GM18868 (cell line): ENCODE results near the gene MRTFA.
A peak's percentile ranks its signal among the peaks of the same experiment; 100 is the strongest.

Experiments
- ATAC-seq: cut with Tn5 transposase; IDR thresholded peaks from one replicate; pipeline ENCODE4 v1.9.1; 2021; ENCODE audit warnings: mild to moderate bottlenecking, moderate library complexity; ENCODE audit not compliant: unreplicated experiment

The MRTFA gene

GRCh38 chr22:40473703-40474102, 162.8 kb downstream of the MRTFA start:
- ATAC-seq: no peak

- ATAC-seq: no peak
Measured at GRCh38 chr22:40472579-40472978, 163.9 kb downstream of the MRTFA start.

DNA sequence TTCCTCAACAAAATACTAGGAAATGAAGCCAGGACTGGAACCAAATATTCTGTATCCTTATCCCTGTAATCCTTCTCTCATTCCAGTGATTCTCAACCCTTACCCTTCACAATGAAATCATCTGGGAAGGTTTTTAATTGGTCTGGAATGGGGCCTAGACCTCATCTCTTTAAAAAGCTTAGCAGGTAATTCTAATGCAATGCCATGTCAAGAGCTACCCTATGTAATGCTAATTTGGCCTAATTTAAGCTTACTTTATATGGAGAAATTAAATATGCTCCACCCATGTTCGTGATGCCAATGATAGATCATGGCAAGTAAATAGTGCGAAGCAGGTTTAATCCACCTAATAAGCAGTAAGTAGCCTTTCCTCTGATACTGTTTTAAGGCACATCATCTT, 164.5 kb downstream of the MRTFA start:
- no peak for ATAC-seq

GRCh38 chr22:40469181-40469580, 167.3 kb downstream of the MRTFA start:
- no peak for ATAC-seq

DNA sequence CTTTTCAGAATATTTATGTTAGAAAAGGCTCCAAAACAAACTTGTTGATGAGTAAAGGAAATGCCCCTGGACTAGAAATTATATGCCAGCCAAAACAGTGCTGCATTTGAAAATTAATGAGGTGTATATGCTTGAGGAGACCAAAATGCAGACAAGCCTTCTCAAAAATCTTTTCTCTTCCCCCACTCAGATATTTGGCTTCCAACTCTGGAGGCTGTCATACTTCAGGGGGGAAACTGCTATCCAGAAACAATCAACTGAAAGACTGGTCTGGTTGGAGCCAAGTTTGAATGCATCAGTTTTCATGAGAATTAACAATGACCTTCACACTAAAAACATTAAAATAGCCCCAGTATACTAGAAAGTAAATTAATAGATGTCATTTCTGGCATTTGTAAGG, 167.9 kb downstream of the MRTFA start:
- ATAC-seq: no peak

- ATAC-seq: no peak
Measured at GRCh38 chr22:40466976-40467375, 169.5 kb downstream of the MRTFA start.

DNA sequence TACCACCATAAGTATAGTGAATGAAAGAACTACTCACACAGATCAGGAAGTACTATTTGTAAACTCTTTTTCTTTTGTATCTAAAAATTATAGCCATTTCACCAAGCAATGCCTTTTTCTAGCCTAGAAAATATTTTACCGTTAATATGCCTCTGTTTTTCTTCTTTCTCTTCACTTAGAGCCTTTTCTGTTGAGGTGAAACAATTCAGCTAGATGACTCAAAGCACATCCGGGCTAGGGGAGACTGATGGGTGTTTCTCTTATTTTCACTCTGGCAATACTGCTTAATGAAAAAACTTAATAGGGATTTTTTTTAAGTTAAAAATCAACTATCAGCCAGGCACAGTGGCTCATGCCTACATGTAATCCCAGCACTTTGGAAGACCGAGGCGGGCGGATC, 172.8 kb downstream of the MRTFA start:
- ATAC-seq: no peak

GRCh38 chr22:40463017-40463631, 173.4 kb downstream of the MRTFA start:
- ATAC-seq: peak; percentile 53

GRCh38 chr22:40462195-40462984, 174.1 kb downstream of the MRTFA start:
- no peak for ATAC-seq

GRCh38 chr22:40453671-40454070, 182.8 kb downstream of the MRTFA start:
- ATAC-seq: no peak

DNA sequence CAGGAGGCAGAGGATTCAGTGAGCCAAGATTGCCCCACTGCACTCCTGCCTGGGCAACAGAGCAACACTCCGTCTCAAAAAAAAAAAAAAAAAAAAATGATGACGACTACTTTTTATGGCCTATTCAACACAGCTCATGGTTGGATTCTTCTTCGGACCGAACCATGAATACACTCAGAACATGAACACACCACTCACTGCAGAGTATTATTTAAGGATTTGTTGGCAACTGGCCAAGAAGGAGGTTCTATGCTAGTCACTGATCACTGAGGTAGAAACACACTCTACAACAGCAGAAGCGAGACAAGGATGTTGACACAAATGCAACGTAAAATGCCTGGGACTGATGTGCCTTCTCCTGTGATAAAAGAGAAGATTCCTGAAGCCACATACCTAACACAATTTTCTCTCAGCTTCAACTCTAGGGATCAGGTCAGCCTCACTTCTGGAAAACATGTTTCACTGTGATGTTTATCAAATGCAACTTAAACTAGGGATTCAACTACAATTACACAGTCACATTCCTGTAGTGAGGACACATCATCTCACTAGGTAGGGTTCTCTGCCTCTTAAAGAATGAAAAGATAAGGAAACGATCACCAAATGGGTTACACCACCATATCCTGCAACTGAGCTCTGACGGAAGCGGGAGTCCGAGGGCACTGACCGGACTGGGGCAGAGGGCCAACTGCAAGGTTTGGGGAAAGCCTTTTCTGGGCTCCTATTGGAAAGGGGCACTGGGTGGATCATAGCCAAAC, 183.6 kb downstream of the MRTFA start:
- ATAC-seq: no peak

- ATAC-seq: no peak
Measured at GRCh38 chr22:40451210-40451609, 185.3 kb downstream of the MRTFA start.

DNA sequence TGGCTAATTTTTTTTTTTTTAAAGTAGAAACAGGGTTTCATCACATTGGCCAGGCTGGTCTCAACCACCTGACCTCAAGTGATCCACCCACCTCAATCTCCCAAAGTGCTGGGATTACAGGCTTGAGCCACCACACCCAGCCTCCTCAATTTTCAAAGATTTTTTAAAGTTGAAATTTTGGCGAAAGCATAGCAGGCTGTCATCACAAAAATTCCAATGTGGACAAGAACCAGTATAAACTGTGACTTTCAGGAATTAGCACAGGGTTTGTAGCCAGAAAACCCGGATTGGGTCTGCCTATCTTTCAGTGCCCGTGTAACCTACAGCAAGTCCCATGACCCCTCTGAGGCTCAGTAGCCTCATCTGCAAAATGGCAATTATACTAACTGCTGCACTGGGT, 185.9 kb downstream of the MRTFA start:
- ATAC-seq: no peak

- ATAC-seq: no peak
Measured at GRCh38 chr22:40449676-40450035, 186.9 kb downstream of the MRTFA start.

DNA sequence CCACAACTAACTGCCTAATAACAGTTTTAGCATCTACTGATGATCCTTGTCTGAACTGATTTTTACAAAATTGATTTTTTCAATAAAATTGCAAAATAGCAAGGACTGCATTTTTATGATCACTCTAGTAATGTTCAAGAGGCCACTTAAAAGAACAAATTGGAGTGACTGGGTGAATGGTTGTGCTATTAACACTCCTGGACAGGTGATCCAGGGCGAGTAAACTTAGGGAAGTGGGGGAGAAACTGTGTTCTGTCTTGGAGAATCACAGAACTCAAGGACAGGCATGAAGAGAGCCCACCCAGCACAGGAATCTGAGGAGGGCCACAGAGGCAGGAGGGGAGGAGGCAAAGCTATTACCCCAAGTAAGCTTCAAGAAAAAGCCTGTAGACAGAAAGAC, 190.3 kb downstream of the MRTFA start:
- no peak for ATAC-seq

DNA sequence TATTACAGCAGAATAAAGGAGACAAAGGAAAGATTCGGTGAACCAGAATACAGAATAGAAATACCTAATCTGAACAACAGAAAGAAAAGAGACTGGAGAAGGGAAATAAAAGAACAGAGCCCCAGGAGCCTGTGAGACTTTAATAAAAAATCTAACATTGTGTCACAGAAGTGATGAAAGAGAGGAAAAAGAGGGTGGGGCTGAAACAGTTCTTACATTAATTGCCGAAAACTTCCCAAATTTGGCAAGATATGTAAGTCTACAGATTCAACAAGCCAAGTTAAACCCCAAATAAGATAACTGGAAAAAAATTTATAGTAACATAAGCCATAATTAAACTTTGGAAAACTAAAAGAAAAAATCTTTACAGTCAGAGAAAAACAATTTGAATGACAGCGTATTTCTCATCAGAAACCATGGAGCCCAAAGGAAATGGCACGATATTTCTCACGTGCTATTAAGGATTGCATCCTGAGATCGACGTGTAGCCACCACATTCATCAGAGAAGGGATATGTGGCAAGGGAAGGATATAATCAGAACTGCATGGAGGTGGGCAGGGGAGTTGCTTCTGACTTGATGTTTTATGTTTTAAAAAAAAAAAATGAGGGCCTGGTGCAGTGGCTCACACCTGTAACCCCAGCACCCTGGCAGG, 192.2 kb downstream of the MRTFA start:
- no peak for ATAC-seq

DNA sequence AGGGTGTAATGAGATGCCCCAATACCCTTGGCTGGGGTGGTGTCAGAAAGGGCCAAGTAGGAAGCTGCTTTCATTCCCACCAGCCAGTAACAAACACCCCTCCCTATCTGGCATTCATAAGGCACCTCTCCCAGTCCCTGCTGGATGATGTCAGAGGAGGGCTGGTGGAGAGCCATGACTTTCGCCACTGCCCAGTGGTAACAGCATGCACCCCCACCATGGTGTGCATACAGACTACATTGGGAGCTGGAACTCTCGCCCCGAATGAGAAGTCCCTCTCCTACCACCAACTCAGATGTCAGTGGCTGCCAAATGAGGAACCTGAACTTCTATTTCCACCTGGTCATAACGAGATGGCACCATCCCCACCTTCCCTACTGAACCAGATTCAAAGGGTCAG, 192.8 kb downstream of the MRTFA start:
- ATAC-seq: no peak

GRCh38 chr22:40441761-40442390, 194.6 kb downstream of the MRTFA start:
- no peak for ATAC-seq

DNA sequence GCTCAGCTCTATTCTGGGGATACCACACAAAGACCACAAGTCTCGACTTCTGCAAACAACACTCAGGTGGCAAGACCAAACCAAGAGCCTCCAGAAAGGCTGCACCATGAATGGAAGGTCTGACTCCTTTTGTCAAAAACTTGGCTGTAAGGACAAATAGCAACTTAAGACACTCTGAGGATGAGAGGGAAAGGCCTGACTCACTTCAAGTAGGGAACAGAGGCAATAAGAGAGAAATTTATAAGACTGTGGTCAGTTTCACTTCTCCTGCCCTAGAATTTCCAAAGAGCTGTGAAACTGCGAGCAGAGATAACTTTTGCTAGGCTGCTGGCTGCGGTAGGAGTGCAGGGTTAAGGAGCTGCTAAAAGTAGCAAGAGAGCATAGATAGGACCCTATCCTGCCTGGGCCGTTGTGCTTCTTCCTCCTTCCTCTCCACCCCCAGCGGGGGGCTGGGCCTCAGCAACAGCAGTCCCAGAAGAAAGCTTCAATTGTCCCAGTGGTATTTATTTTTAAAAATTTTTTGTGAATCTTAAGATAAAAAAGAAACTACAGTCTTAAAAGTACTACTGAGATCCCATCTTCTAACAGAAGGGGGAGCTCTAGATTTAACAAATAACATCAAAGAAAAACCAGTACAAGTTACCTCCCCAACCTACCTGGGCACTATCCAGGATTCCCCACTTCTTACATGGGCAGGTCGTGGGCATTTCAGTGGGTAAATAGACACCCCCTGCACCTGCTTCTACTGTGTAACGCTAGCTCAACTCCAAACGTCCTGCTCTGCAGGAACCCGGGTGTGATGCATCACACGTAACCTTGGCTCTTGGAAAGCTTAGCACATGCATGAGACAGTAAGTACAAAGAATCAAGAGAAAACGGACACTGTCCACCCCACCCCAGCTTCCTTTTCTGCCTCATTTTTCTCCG, 199.8 kb downstream of the MRTFA start:
- peak; percentile 61 for ATAC-seq

- ATAC-seq: no peak
Measured at GRCh38 chr22:40434745-40435144, 201.8 kb downstream of the MRTFA start.
